ENCODE data around the gene MB.

Gene MB

GRCh38 chr22:35593891-35594470 is 23.1 kb downstream of the MB start:
- no peak for DNase-seq (ENCODE audit: low spot score)

GRCh38 chr22:35593071-35593890 is 23.8 kb downstream of the MB start:
- no peak for DNase-seq (ENCODE audit: low spot score)

- no peak for DNase-seq (ENCODE audit: low spot score)
Measured at GRCh38 chr22:35592418-35592967, 24.6 kb downstream of the MB start.

GRCh38 chr22:35591714-35592417 is 25.3 kb downstream of the MB start:
- no peak for DNase-seq (ENCODE audit: low spot score)

- DNase-seq (ENCODE audit: low spot score): no peak
Measured at GRCh38 chr22:35590634-35591295, 26.4 kb downstream of the MB start.

GRCh38 chr22:35589756-35590093 is 27.4 kb downstream of the MB start:
- no peak for DNase-seq (ENCODE audit: low spot score)

- DNase-seq (ENCODE audit: low spot score): peak; percentile 52
Measured at GRCh38 chr22:35589071-35589755, 27.9 kb downstream of the MB start.

- DNase-seq (ENCODE audit: low spot score): no peak
Measured at GRCh38 chr22:35587896-35588295, 29.2 kb downstream of the MB start.

- DNase-seq (ENCODE audit: low spot score): no peak
Measured at GRCh38 chr22:35587447-35587870, 29.7 kb downstream of the MB start.

- DNase-seq (ENCODE audit: low spot score): no peak
Measured at GRCh38 chr22:35586771-35587170, 30.4 kb downstream of the MB start.

- DNase-seq (ENCODE audit: low spot score): peak; percentile 72
Measured at GRCh38 chr22:35582861-35583670, 34.1 kb downstream of the MB start.

GRCh38 chr22:35582218-35582860 is 34.8 kb downstream of the MB start:
- no peak for DNase-seq (ENCODE audit: low spot score)

GRCh38 chr22:35581023-35581413 is 36.1 kb downstream of the MB start:
- no peak for DNase-seq (ENCODE audit: low spot score)

GRCh38 chr22:35580351-35581022 is 36.6 kb downstream of the MB start:
- no peak for DNase-seq (ENCODE audit: low spot score)

GRCh38 chr22:35578836-35579575 is 38.1 kb downstream of the MB start:
- no peak for DNase-seq (ENCODE audit: low spot score)

- no peak for DNase-seq (ENCODE audit: low spot score)
Measured at GRCh38 chr22:35577799-35578659, 39.1 kb downstream of the MB start.

GRCh38 chr22:35576671-35577070 is 40.5 kb downstream of the MB start:
- DNase-seq (ENCODE audit: low spot score): no peak

- DNase-seq (ENCODE audit: low spot score): no peak
Measured at GRCh38 chr22:35575116-35575748, 41.9 kb downstream of the MB start.
